Right lobe of liver (tissue), 4 donors: ENCODE results near the gene M1AP.

Experiments used
- CTCF ChIP-seq, 4 donors: fragments of 200-600 bp in 3 of 4; fragments of 450-650 bp in 1 of 4; IDR thresholded peaks; one replicate each; pipeline versions ENCODE4 v1.5.1 to v1.8.0; 2016 to 2022; ENCODE audit warnings: antibody characterized with exemption in 4 of 4, mild to moderate bottlenecking in 2 of 4
- POLR2A ChIP-seq: fragments of 450-650 bp; IDR thresholded peaks from one replicate; pipeline ENCODE4 v1.6.1; 2017; ENCODE audit warnings: antibody characterized with exemption, mild to moderate bottlenecking
- donor health status: DM: no; HTN: no; CAD: no.
- donor health status: DM: no; HTN: no; CAD: no.
- donor health status: DM: no; HTN: yes; CAD: no.

DNA sequence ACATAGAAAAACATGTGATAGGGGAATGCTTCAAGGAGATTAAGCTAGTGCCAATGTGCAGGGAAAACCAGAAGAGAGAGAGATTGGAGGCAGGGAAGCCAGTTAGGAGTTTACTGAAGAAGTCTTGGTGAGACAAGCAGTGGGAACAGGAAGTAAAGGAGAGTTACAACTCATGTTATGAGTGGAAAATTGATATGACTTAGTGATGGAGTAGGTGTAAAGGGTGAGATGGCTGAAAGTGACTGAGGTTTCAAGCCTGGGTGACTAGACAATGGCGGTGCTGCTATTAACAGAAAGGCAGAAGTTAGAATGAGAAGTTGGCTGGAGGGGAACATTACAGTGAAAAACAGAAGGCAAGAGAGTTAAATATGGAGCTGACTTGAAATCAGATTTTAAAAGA is 77.1 kb downstream of the M1AP start:
- no peak for TF ChIP-seq CTCF (IDR thresholded peaks at IDR 0.05)
- no peak for TF ChIP-seq POLR2A
